Vagina (tissue), 2 donors: ENCODE measurements around the gene OR1E2. TPM values are rescaled to one million over a fixed set of nuclear protein-coding genes. Genes with fewer than 3 reads are reported as not detected.
"Not testable (repeated sequence)": the region's sequence is repeated elsewhere in the genome, so short reads cannot be mapped to it uniquely, and the experiment has no call there.

Experiments used
- DNase-seq, 2 donors: peaks; one replicate each; pipeline ENCODE4 v3.0.0-alpha.2; 2017; ENCODE audit errors: extremely low spot score in 2 of 2
- H3K27ac ChIP-seq: fragments of 200-600 bp; sonication (generic); one replicate; pipeline ENCODE4 v1.5.1; 2019
- H3K27me3 ChIP-seq: fragments of 200-600 bp; sonication (generic); one replicate; pipeline ENCODE4 v1.5.1; 2019
- H3K36me3 ChIP-seq, 2 donors: fragments of 200-600 bp; sonication (generic); one replicate each; pipeline ENCODE4 v1.5.1; 2017 to 2019
- H3K4me1 ChIP-seq: fragments of 200-600 bp; sonication (generic); one replicate; pipeline ENCODE4 v1.5.1; 2019
- H3K4me3 ChIP-seq, 2 donors: fragments of 200-600 bp; sonication (generic); 1 replicate in 1 of 2; 2 replicates in 1 of 2; pipeline ENCODE4 v1.5.1; 2016 to 2019
- H3K9me3 ChIP-seq: fragments of 200-600 bp; sonication (generic); one replicate; pipeline ENCODE4 v1.5.1; 2019
- POLR2A ChIP-seq, 2 donors: fragments of 450-650 bp; IDR thresholded peaks; one replicate each; pipeline ENCODE4 v1.6.1; 2017; ENCODE audit warnings: antibody characterized with exemption in 2 of 2, mild to moderate bottlenecking in 2 of 2, moderate library complexity in 2 of 2
- POLR2AphosphoS5 ChIP-seq, 2 donors: sonication (generic); formaldehyde crosslinking; IDR thresholded peaks; one replicate each; pipeline ENCODE4 v1.9.0; 2017; ENCODE audit warnings: antibody characterized with exemption in 2 of 2, mild to moderate bottlenecking in 2 of 2, low read depth in 1 of 2; ENCODE audit not compliant: insufficient read depth in 1 of 2
- intact Hi-C: fragments of 100-400 bp; cut with DNase I; formaldehyde crosslinking; loops from one replicate; pipeline ENCODE4 v1.15.1; 2023
- total RNA-seq: library from RNA; depleted of rRNA; stranded (reverse); fragments of >200 nt; gene quantifications from one replicate; pipeline ENCODE4 v1.2.3, GENCODE V29; 2016
- TF ChIP-seq, protein P1 (sequence below), 3 experiments: fragments of 450-650 bp in 2 of 3; fragments of 200-600 bp in 1 of 3; sonication (generic) in 1 of 3; IDR thresholded peaks; one replicate each; pipeline ENCODE4 v1.5.1; 2017 to 2019; ENCODE audit warnings: antibody characterized with exemption in 3 of 3, mild to moderate bottlenecking in 2 of 3, moderate library complexity in 2 of 3

The OR1E2 gene
- total RNA-seq, 1 donor from 2014 or later: not detected

DNA sequence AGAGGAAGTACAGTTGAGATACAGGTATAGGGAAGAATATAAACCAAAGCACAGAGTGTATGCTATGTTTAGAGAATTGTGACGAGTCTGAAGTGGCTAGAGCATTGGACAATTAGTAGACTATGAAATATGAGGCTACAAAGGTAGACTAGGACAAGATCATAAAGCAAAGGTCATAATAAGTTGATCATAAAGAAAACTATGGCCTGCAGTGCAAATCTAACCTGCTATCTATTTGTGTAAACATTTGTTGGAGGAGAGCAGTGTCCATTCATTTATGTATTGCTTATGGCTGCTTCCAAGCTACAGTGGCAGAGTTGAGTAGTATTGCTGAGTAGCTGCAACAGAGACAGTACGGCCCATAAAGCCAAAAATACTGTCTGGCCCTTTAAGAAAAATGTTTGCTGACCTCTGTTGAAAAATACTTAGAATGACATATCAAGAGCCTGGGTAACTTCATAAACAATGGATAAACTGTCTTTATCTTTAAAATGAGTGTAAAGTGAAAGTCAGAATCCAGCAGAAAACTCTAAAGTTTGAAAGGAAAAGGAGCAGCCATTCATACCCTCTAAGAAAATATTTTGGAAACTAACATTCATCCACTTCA lies 14.5 kb upstream of the OR1E2 start:
- no peak overlapping the region for H3K27ac ChIP-seq
- intact Hi-C loops: no loop called here
- H3K4me3 ChIP-seq: no peak overlapping the region
- TF ChIP-seq, protein P1, sequence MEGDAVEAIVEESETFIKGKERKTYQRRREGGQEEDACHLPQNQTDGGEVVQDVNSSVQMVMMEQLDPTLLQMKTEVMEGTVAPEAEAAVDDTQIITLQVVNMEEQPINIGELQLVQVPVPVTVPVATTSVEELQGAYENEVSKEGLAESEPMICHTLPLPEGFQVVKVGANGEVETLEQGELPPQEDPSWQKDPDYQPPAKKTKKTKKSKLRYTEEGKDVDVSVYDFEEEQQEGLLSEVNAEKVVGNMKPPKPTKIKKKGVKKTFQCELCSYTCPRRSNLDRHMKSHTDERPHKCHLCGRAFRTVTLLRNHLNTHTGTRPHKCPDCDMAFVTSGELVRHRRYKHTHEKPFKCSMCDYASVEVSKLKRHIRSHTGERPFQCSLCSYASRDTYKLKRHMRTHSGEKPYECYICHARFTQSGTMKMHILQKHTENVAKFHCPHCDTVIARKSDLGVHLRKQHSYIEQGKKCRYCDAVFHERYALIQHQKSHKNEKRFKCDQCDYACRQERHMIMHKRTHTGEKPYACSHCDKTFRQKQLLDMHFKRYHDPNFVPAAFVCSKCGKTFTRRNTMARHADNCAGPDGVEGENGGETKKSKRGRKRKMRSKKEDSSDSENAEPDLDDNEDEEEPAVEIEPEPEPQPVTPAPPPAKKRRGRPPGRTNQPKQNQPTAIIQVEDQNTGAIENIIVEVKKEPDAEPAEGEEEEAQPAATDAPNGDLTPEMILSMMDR (IDR thresholded peaks at IDR 0.05): no peak
- TF ChIP-seq POLR2A (IDR thresholded peaks at IDR 0.05): no peak
- no peak for TF ChIP-seq POLR2AphosphoS5 (IDR thresholded peaks at IDR 0.05; ENCODE audit: insufficient read depth in 1 of 2, low read depth in 1 of 2)
- H3K27me3 ChIP-seq: no peaks in the 10 kb centered on the region
- H3K4me1 ChIP-seq: no peaks in the 10 kb centered on the region
- DNase-seq: no peak
- H3K9me3 ChIP-seq: no peaks in the 10 kb centered on the region
- no peaks in the 10 kb centered on the region for H3K36me3 ChIP-seq

DNA sequence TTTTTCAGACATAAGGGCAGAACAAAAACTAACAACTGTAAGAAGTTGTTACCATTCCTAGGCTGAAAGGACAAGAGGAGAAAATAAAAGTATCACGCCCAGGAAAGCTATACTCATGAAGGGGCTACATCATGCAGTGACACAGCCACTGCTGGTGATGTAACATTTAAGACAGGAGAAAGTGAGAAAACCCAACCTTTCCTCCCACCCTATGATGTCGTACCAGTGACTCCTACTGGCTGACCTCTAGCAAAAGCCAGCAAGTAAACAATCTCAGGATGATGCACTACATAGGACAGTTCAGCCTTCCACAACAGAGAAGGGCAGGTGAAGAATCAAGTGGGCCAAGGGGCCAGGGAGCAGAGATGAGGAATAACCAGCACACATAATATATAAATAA lies 14.0 kb upstream of the OR1E2 start:
- H3K27me3 ChIP-seq: no peaks in the 10 kb centered on the region
- H3K36me3 ChIP-seq: no peaks in the 10 kb centered on the region
- H3K4me1 ChIP-seq: no peaks in the 10 kb centered on the region
- H3K9me3 ChIP-seq: no peaks in the 10 kb centered on the region
- intact Hi-C loops: no loop called here
- no peak for DNase-seq
- no peak overlapping the region for H3K27ac ChIP-seq
- TF ChIP-seq, protein P1 (IDR thresholded peaks at IDR 0.05): no peak
- H3K4me3 ChIP-seq: no peak overlapping the region

DNA sequence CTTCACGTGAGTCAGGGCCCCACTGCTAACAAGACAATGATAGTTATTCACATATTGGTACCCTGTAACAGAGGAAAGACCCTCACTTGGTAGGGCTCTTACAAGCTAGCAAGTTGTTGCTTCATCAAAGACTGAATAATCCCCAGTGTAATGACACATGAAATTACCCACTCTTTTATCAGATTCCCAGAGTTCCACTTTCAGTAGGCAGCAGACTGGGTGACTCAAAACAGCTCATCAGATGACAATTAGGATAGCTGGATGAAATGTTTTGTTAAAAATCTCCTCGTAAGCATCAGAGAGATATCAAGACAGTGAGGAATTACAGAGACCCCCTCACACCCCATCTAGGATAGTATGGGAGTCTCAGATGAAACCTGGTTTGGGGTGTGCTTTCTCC lies 6.8 kb upstream of the OR1E2 start:
- no peak for TF ChIP-seq POLR2A (IDR thresholded peaks at IDR 0.05)
- TF ChIP-seq POLR2AphosphoS5 (IDR thresholded peaks at IDR 0.05; ENCODE audit: insufficient read depth in 1 of 2, low read depth in 1 of 2): no peak
- TF ChIP-seq, protein P1 (IDR thresholded peaks at IDR 0.05): no peak
- no peak overlapping the region for H3K4me3 ChIP-seq
- no peak for DNase-seq
- H3K27ac ChIP-seq: no peak overlapping the region
- no peaks in the 10 kb centered on the region for H3K36me3 ChIP-seq
- no peaks in the 10 kb centered on the region for H3K9me3 ChIP-seq
- intact Hi-C loops: no loop called here
- H3K27me3 ChIP-seq: no peaks in the 10 kb centered on the region
- H3K4me1 ChIP-seq: no peaks in the 10 kb centered on the region

DNA sequence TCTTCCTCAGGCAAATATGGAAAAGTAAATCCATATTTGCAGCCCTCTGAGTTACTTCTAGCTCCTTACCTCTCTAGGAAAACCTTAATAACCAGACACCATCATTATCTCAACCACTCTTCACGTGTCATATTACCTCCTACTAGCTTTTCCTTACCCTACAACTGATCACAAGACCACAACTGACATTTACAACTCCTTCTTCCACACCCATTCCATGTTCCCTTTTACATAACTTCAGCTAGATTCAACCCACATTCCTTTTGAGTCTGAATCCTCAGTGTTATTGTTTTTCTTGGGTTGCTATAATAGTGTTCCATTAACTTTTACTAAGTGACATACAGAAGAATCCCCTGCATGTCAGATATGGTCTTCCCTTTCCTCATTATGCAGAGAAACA lies 4.7 kb upstream of the OR1E2 start:
- TF ChIP-seq POLR2A (IDR thresholded peaks at IDR 0.05) (no peak), POLR2AphosphoS5 (IDR thresholded peaks at IDR 0.05; ENCODE audit: insufficient read depth in 1 of 2, low read depth in 1 of 2) (no peak)
- TF ChIP-seq, protein P1 (IDR thresholded peaks at IDR 0.05): no peak
- H3K4me1 ChIP-seq: no peaks in the 10 kb centered on the region
- no peak overlapping the region for H3K27ac ChIP-seq
- H3K27me3 ChIP-seq: no peaks in the 10 kb centered on the region
- H3K9me3 ChIP-seq: no peaks in the 10 kb centered on the region
- H3K4me3 ChIP-seq: no peak overlapping the region
- intact Hi-C loops: no loop called here
- DNase-seq: no peak
- H3K36me3 ChIP-seq: no peaks in the 10 kb centered on the region

DNA sequence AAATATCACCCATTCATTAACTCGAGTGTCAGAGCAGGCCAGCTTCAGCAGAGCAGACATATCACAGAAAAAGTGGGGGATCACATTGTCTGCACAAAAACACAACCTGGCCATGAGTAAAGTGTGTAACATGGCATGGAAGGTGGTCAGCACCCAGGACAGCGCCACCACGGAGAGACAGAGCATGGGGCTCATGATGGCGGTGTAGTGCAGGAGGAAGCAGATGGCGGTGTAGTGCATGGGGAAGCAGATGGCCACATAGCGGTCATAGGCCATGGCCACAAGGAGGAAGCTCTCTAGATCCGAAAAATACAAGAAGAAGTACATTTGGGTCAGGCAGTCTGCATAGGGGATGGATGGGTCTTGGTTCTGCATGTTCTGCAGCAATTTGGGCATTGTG lies 426 bp downstream of the OR1E2 start:
- H3K4me3 ChIP-seq, intact Hi-C loops, H3K27ac ChIP-seq, H3K36me3 ChIP-seq, H3K9me3 ChIP-seq, H3K4me1 ChIP-seq, H3K27me3 ChIP-seq, DNase-seq: not testable (repeated sequence)

DNA sequence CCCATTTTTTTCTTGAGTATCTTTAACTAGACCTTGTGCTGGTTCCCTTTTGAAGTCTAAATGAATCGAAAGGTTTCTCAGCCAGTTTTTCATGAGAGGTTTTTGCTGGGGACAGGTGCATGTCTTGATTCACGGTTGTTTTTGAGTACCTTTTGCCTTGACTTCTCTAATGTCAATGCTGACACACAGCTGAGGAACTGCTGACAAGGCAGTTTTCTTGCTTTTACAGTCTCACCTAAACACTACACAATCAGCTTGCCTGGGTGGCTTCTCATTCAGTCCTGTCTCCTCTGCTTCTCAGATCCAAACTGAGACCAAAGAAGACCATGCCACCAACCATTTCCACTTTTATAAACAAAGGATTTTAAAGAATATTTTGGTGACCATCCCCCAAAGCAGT lies 15.4 kb downstream of the OR1E2 start:
- DNase-seq: no peak
- Histone ChIP-seq H3K36me3 (no peaks in the 10 kb centered on the region), H3K27ac (no peak overlapping the region), H3K27me3 (no peaks in the 10 kb centered on the region), H3K9me3 (no peaks in the 10 kb centered on the region), H3K4me3 (no peak overlapping the region), H3K4me1 (no peaks in the 10 kb centered on the region)
- TF ChIP-seq, protein P1 (IDR thresholded peaks at IDR 0.05): no peak
- TF ChIP-seq POLR2A (IDR thresholded peaks at IDR 0.05) (no peak), POLR2AphosphoS5 (IDR thresholded peaks at IDR 0.05; ENCODE audit: insufficient read depth in 1 of 2, low read depth in 1 of 2) (no peak)
- intact Hi-C loops: no loop called here
